Measurements from ENCODE around the gene CLEC1A.

DNA sequence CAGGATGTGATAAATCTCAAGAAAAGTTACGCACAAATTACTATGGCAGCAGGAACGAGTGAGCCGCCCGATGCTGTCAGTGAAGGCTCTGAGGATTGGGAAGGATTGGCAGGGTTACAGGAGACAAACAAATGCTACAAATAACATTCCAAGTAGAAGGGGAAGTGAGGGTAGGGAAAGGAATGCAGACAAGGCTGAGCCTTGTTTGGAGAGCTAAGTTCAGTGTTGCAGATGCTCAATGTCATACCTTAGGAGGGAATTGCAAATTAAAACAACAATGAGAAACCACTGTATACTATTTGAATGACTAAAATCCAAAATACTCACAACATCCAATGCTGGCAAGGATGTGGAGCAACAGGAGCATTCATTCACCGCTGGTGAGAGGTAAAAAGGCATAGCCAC, 67.0 kb downstream of the CLEC1A start:
- TF ChIP-seq CTCF (IDR thresholded peaks at IDR 0.05; ENCODE audit: poor library complexity) (no peak), EZH2phosphoT487 (IDR thresholded peaks at IDR 0.05; ENCODE audit: low read depth, severe bottlenecking, unreplicated experiment) (no peak)
